Bronchial epithelial cell (primary cell): ENCODE results near the gene AMOTL2. TPM values are rescaled to one million over a fixed set of nuclear protein-coding genes. Genes with fewer than 3 reads are reported as not detected.
A peak's percentile ranks its signal among the peaks of the same experiment; 100 is the strongest.

Source experiments
- DNase-seq: peaks from one replicate; pipeline ENCODE4 v3.0.0-alpha.2; 2010; ENCODE audit warnings: low read depth
- FAIRE-seq: peaks from 2 replicates; lab custom pipeline; 2011; peaks lifted over from hg19 to GRCh38; lab: Jason Lieb, UNC
- H3K27me3 ChIP-seq: 2 replicates; pipeline ENCODE4 v1.5.1; 2011; ENCODE audit warnings: low read length; ENCODE audit not compliant: control insufficient read depth, insufficient read depth
- H3K36me3 ChIP-seq: 2 replicates; pipeline ENCODE4 v1.5.1; 2011; ENCODE audit warnings: low read length; ENCODE audit not compliant: control insufficient read depth, insufficient read depth
- H3K4me3 ChIP-seq: 2 replicates; pipeline ENCODE4 v1.5.1; 2011; ENCODE audit warnings: mild to moderate bottlenecking, low read depth, low read length, control low read depth
- CTCF ChIP-seq: IDR thresholded peaks from 2 replicates; pipeline ENCODE4 v1.5.1; 2011; ENCODE audit warnings: mild to moderate bottlenecking, moderate library complexity, low read length, control low read depth, inconsistent platforms; ENCODE audit not compliant: insufficient read depth, severe bottlenecking
- total RNA-seq: library from RNA; depleted of rRNA; stranded (reverse); fragments of >200 nt; gene quantifications from 2 replicates; pipeline ENCODE4 v1.2.1, GENCODE V29; 2014

AMOTL2 gene
- total RNA-seq, 1 donor from 2014 or later: 54.2 TPM

- no peak for FAIRE-seq
- Histone ChIP-seq H3K4me3 (no peak overlapping the region), H3K27me3 (no peaks in the 10 kb centered on the region), H3K36me3 (no peaks in the 10 kb centered on the region)
- DNase-seq: no peak
- TF ChIP-seq CTCF: no peak
Observed at GRCh38 chr3:134334901-134335280, 39.4 kb downstream of the AMOTL2 start.

- no peaks in the 10 kb centered on the region for H3K27me3 ChIP-seq
- H3K36me3 ChIP-seq: no peaks in the 10 kb centered on the region
- no peak overlapping the region for H3K4me3 ChIP-seq
- FAIRE-seq: peak; percentile 86
- TF ChIP-seq CTCF: no peak
- no peak for DNase-seq
Observed at GRCh38 chr3:134334231-134334900, 39.9 kb downstream of the AMOTL2 start.

GRCh38 chr3:134333522-134334181 lies 40.6 kb downstream of the AMOTL2 start:
- DNase-seq (no peak), FAIRE-seq (no peak)
- TF ChIP-seq CTCF: no peak
- no peaks in the 10 kb centered on the region for H3K36me3 ChIP-seq
- H3K27me3 ChIP-seq: no peaks in the 10 kb centered on the region
- no peak overlapping the region for H3K4me3 ChIP-seq

- DNase-seq: no peak
- Histone ChIP-seq H3K4me3 (no peak overlapping the region), H3K27me3 (no peaks in the 10 kb centered on the region), H3K36me3 (no peaks in the 10 kb centered on the region)
- FAIRE-seq: no peak
- no peak for TF ChIP-seq CTCF
Observed at GRCh38 chr3:134332344-134332743, 41.9 kb downstream of the AMOTL2 start.

- Histone ChIP-seq H3K36me3 (no peaks in the 10 kb centered on the region), H3K27me3 (no peaks in the 10 kb centered on the region), H3K4me3 (no peak overlapping the region)
- TF ChIP-seq CTCF: no peak
- no peak for FAIRE-seq
- DNase-seq: no peak
Observed at GRCh38 chr3:134331811-134332199, 42.4 kb downstream of the AMOTL2 start.
